Measurements from ENCODE around the gene CARF.
A peak's percentile ranks its signal among the peaks of the same experiment; 100 is the strongest.

Gene CARF

GRCh38 chr2:202911512-202912341 lies at the start of gene CARF, which contains the start of gene WDR12 (continued):
- TF ChIP-seq GLIS2 (tag by site-specific recombination; IDR thresholded peaks at IDR 0.05) (peak; percentile 58), ZNF488 (tag by site-specific recombination; IDR thresholded peaks at IDR 0.05) (no peak), ZNF658 (tag by site-specific recombination; IDR thresholded peaks at IDR 0.05) (no peak), ZNF670 (tag by site-specific recombination; IDR thresholded peaks at IDR 0.05; ENCODE audit: low read depth) (no peak), PRDM10 (tag by site-specific recombination; IDR thresholded peaks at IDR 0.05) (peak; percentile 43; the same call in 1 of the 2 replicates), ZBTB20 (tag by site-specific recombination; IDR thresholded peaks at IDR 0.05) (peak; percentile 22; the same call in 1 of the 2 replicates), ZFHX2 (tag by site-specific recombination; conservative IDR thresholded peaks at IDR 0.05) (no peak), ZNF549 (tag by site-specific recombination; IDR thresholded peaks at IDR 0.05) (no peak), ZNF76 (tag by site-specific recombination; IDR thresholded peaks at IDR 0.05; ENCODE audit: borderline replicate concordance, low read depth) (peak; percentile 73), SP7 (tag by site-specific recombination; IDR thresholded peaks at IDR 0.05) (peak; percentile 30), ZNF558 (tag by site-specific recombination; IDR thresholded peaks at IDR 0.05) (peak; percentile 34; the same call in 1 of the 2 replicates), ZNF449 (tag by site-specific recombination; IDR thresholded peaks at IDR 0.05) (no peak; the same call in 1 of the 2 replicates), ZNF768 (tag by site-specific recombination; IDR thresholded peaks at IDR 0.05) (no peak), ZSCAN16 (tag by site-specific recombination; IDR thresholded peaks at IDR 0.05) (no peak), ZNF843 (tag by site-specific recombination; IDR thresholded peaks at IDR 0.05) (no peak), ZBTB6 (tag by site-specific recombination; IDR thresholded peaks at IDR 0.05) (no peak), PRDM4 (tag by site-specific recombination; IDR thresholded peaks at IDR 0.05) (no peak), ZNF280D (tag by site-specific recombination; IDR thresholded peaks at IDR 0.05) (no peak), ZSCAN5A (tag by site-specific recombination; IDR thresholded peaks at IDR 0.05) (no peak), ZSCAN30 (tag by site-specific recombination; IDR thresholded peaks at IDR 0.05) (no peak), ZNF704 (tag by site-specific recombination; IDR thresholded peaks at IDR 0.05) (no peak)

Measured in HEK293 (cell line).